Parathyroid adenoma (tissue), 2 donors: ENCODE measurements around the gene HIGD1B.

Experiments
- H2AFZ ChIP-seq: fragments of 300-600 bp; sonication (generic); one replicate; pipeline ENCODE4 v1.7.0; 2017; ENCODE audit warnings: antibody characterized with exemption, mild to moderate bottlenecking
- H3K27ac ChIP-seq: fragments of 300-600 bp; sonication (generic); one replicate; pipeline ENCODE4 v1.7.0; 2017
- H3K27me3 ChIP-seq: fragments of 300-600 bp; sonication (generic); one replicate; pipeline ENCODE4 v1.7.0; 2017; ENCODE audit warnings: low read length; ENCODE audit not compliant: control insufficient read depth, insufficient read depth
- H3K36me3 ChIP-seq: fragments of 300-600 bp; sonication (generic); one replicate; pipeline ENCODE4 v1.7.0; 2017; ENCODE audit warnings: low read length; ENCODE audit not compliant: control insufficient read depth, insufficient read depth
- H3K4me1 ChIP-seq: fragments of 300-600 bp; sonication (generic); one replicate; pipeline ENCODE4 v1.7.0; 2017; ENCODE audit warnings: control low read depth
- H3K4me2 ChIP-seq: fragments of 300-600 bp; sonication (generic); one replicate; pipeline ENCODE4 v1.7.0; 2017; ENCODE audit warnings: low read length
- H3K4me3 ChIP-seq: fragments of 300-600 bp; sonication (generic); one replicate; pipeline ENCODE4 v1.7.0; 2017; ENCODE audit warnings: low read depth, low read length
- H3K79me2 ChIP-seq: fragments of 300-600 bp; sonication (generic); one replicate; pipeline ENCODE4 v1.7.0; 2017; ENCODE audit warnings: control low read depth
- H3K9ac ChIP-seq: fragments of 300-600 bp; sonication (generic); one replicate; pipeline ENCODE4 v1.7.0; 2017; ENCODE audit warnings: mild to moderate bottlenecking
- H3K9me3 ChIP-seq: fragments of 300-600 bp; sonication (generic); one replicate; pipeline ENCODE4 v1.7.0; 2017; ENCODE audit warnings: low read length; ENCODE audit not compliant: control insufficient read depth
- CTCF ChIP-seq: fragments of 300-600 bp; sonication (generic); IDR thresholded peaks from one replicate; pipeline ENCODE4 v1.7.0; 2017; ENCODE audit warnings: antibody characterized with exemption, mild to moderate bottlenecking
- donor health status: primary hyperparathyroidism.

Gene HIGD1B

GRCh38 chr17:44846206-44846605, 1.5 kb upstream of the HIGD1B start:
- H3K4me3 ChIP-seq: no peak overlapping the region
- no peaks in the 10 kb centered on the region for H3K4me1 ChIP-seq
- H3K4me2 ChIP-seq: no peak overlapping the region
- no peak for TF ChIP-seq CTCF
- no peak overlapping the region for H2AFZ ChIP-seq
- no peaks in the 10 kb centered on the region for H3K27me3 ChIP-seq
- H3K36me3 ChIP-seq: no peaks in the 10 kb centered on the region
- no peaks in the 10 kb centered on the region for H3K9me3 ChIP-seq
- H3K79me2 ChIP-seq: no peaks in the 10 kb centered on the region
- no peak overlapping the region for H3K27ac ChIP-seq
- no peak overlapping the region for H3K9ac ChIP-seq

- Histone ChIP-seq H3K9me3 (no peaks in the 10 kb centered on the region), H3K27me3 (no peaks in the 10 kb centered on the region), H3K4me3 (no peak overlapping the region), H3K36me3 (no peaks in the 10 kb centered on the region), H3K27ac (no peak overlapping the region), H3K4me2 (no peak overlapping the region), H3K9ac (no peak overlapping the region), H3K79me2 (no peaks in the 10 kb centered on the region), H3K4me1 (no peaks in the 10 kb centered on the region), H2AFZ (no peak overlapping the region)
- no peak for TF ChIP-seq CTCF
Measured at GRCh38 chr17:44848257-44848795, 643 bp downstream of the HIGD1B start.

- Histone ChIP-seq H3K4me3 (no peak overlapping the region), H3K4me1 (no peaks in the 10 kb centered on the region), H3K9me3 (no peaks in the 10 kb centered on the region), H3K27ac (no peak overlapping the region), H3K36me3 (no peaks in the 10 kb centered on the region), H3K79me2 (no peaks in the 10 kb centered on the region), H2AFZ (no peak overlapping the region), H3K9ac (no peak overlapping the region), H3K27me3 (no peaks in the 10 kb centered on the region), H3K4me2 (no peak overlapping the region)
- no peak for TF ChIP-seq CTCF
Measured at GRCh38 chr17:44848961-44849489, 1.3 kb downstream of the HIGD1B start.

GRCh38 chr17:44850025-44850424, 2.3 kb downstream of the HIGD1B start:
- Histone ChIP-seq H3K36me3 (no peaks in the 10 kb centered on the region), H3K79me2 (no peaks in the 10 kb centered on the region), H3K27ac (no peak overlapping the region), H3K4me1 (no peaks in the 10 kb centered on the region), H3K9ac (no peak overlapping the region), H3K4me2 (no peak overlapping the region), H3K9me3 (no peaks in the 10 kb centered on the region), H3K4me3 (no peak overlapping the region), H2AFZ (no peak overlapping the region), H3K27me3 (no peaks in the 10 kb centered on the region)
- no peak for TF ChIP-seq CTCF

GRCh38 chr17:44850612-44851011, 2.9 kb downstream of the HIGD1B start:
- H3K27ac ChIP-seq: no peak overlapping the region
- no peaks in the 10 kb centered on the region for H3K36me3 ChIP-seq
- no peak for TF ChIP-seq CTCF

More at GRCh38 chr17:44850612-44851011, 2.9 kb downstream of the HIGD1B start:
- Histone ChIP-seq H3K4me2 (no peak overlapping the region), H2AFZ (no peak overlapping the region), H3K79me2 (no peaks in the 10 kb centered on the region), H3K27me3 (no peaks in the 10 kb centered on the region), H3K9me3 (no peaks in the 10 kb centered on the region), H3K4me3 (no peak overlapping the region), H3K4me1 (no peaks in the 10 kb centered on the region), H3K9ac (no peak overlapping the region)
